Caco-2 (cell line): Measurements from ENCODE around the gene GLTP. TPM values are rescaled to one million over a fixed set of nuclear protein-coding genes. Genes with fewer than 3 reads are reported as not detected.
A peak's percentile ranks its signal among the peaks of the same experiment; 100 is the strongest.

Source experiments
- BruUV-seq: library from RNA; stranded (reverse); fragments of 400-500 nt; replicated peaks from 2 replicates; lab custom pipeline; 2021; lab: Mats Ljungman, UMichigan
- CTCF ChIA-PET: fragments of 300-600 bp; sonication (Branson Sonifier 250); formaldehyde crosslinking; loops from one replicate; lab custom pipeline; 2022; ENCODE audit warnings: antibody characterized with exemption; lab: Charles Lee
- POLR2A ChIA-PET: fragments of 300-600 bp; sonication (Branson Sonifier 250); formaldehyde crosslinking; loops from one replicate; lab custom pipeline; 2022; ENCODE audit warnings: antibody characterized with exemption; lab: Charles Lee
- DNase-seq, 2 experiments: peaks; one replicate each; pipeline versions ENCODE4 v3.0.0 to v3.0.0-alpha.2; 2020 to 2022
- H3K27me3 ChIP-seq: replicated peaks from 2 replicates; pipeline ENCODE4 v1.6.0; 2011; ENCODE audit warnings: low read length; ENCODE audit not compliant: control insufficient read depth, insufficient read depth
- H3K36me3 ChIP-seq: 2 replicates; pipeline ENCODE4 v1.5.1; 2011; ENCODE audit warnings: low read length; ENCODE audit not compliant: control insufficient read depth, insufficient read depth
- H3K4me1 ChIP-seq: fragments of 250-450 bp; sonication (Bioruptor Pico); 2 replicates; pipeline ENCODE4 v1.5.1; 2020; ENCODE audit warnings: mild to moderate bottlenecking
- H3K4me3 ChIP-seq: 2 replicates; pipeline ENCODE4 v1.5.1; 2011; ENCODE audit warnings: low read depth, mild to moderate bottlenecking, control low read depth, low read length
- H3K9me3 ChIP-seq: fragments of 250-450 bp; sonication (Bioruptor Pico); 2 replicates; pipeline ENCODE4 v1.5.1; 2020; ENCODE audit warnings: mild to moderate bottlenecking, moderate library complexity
- H3K27ac Mint-ChIP-seq: one replicate; pipeline ENCODE4 v1.8.0; 2022; ENCODE audit warnings: mixed read lengths; ENCODE audit not compliant: unreplicated experiment
- H3K27me3 Mint-ChIP-seq: one replicate; pipeline ENCODE4 v1.8.0; 2022; ENCODE audit warnings: mixed read lengths; ENCODE audit not compliant: insufficient read depth, unreplicated experiment
- H3K36me3 Mint-ChIP-seq: one replicate; pipeline ENCODE4 v1.8.0; 2022; ENCODE audit warnings: mild to moderate bottlenecking, mixed read lengths; ENCODE audit not compliant: insufficient read depth, unreplicated experiment
- H3K4me1 Mint-ChIP-seq: one replicate; pipeline ENCODE4 v1.8.0; 2022; ENCODE audit warnings: low read depth, mixed read lengths; ENCODE audit not compliant: unreplicated experiment
- H3K4me3 Mint-ChIP-seq: one replicate; pipeline ENCODE4 v1.8.0; 2022; ENCODE audit warnings: mild to moderate bottlenecking, moderate library complexity, mixed read lengths; ENCODE audit not compliant: unreplicated experiment
- H3K9me3 Mint-ChIP-seq: one replicate; pipeline ENCODE4 v1.8.0; 2022; ENCODE audit warnings: mixed read lengths; ENCODE audit not compliant: unreplicated experiment
- CTCF ChIP-seq, 2 experiments: fragments of 200-600 bp in 1 of 2; IDR thresholded peaks; 1 replicate in 1 of 2; 2 replicates in 1 of 2; pipeline versions ENCODE4 v1.5.1 to v1.8.0; 2011 to 2022; ENCODE audit warnings: antibody characterized with exemption in 1 of 2, control low read depth in 1 of 2, inconsistent platforms in 1 of 2, low read depth in 1 of 2, low read length in 1 of 2, mild to moderate bottlenecking in 1 of 2, moderate library complexity in 1 of 2; ENCODE audit not compliant: insufficient read depth in 1 of 2, severe bottlenecking in 1 of 2, unreplicated experiment in 1 of 2
- intact Hi-C: fragments of 100-400 bp; cut with micrococcal nuclease; formaldehyde crosslinking; loops from one replicate; pipeline ENCODE4 v1.10.0; 2022; ENCODE audit not compliant: unreplicated experiment
- total RNA-seq: library from RNA; stranded (reverse); gene quantifications from 2 replicates; pipeline ENCODE4 v1.2.3, GENCODE V29; 2022

The GLTP gene
- total RNA-seq, 1 experiment from 2014 or later: 14.9 TPM

- peak overlapping the region; percentile 71 for H3K4me3 Mint-ChIP-seq
- H3K36me3 Mint-ChIP-seq: peaks cover 5% of the 10 kb centered on the region
- no TSS peak for BruUV-seq
- TF ChIP-seq CTCF (IDR thresholded peaks at IDR 0.05; ENCODE audit: insufficient read depth in 1 of 2, low read depth in 1 of 2, low read length in 1 of 2, severe bottlenecking in 1 of 2, unreplicated experiment in 1 of 2): no peak
- no peaks in the 10 kb centered on the region for H3K9me3 Mint-ChIP-seq
- intact Hi-C loops: loop anchor here (1.0 kb wide), 2 partner anchors 26 to 74 kb away; no protein-coding TSS in a partner anchor
- Histone ChIP-seq H3K36me3 (no peaks in the 10 kb centered on the region), H3K4me1 (peaks cover 31% of the 10 kb centered on the region), H3K27me3 (no peaks in the 10 kb centered on the region; the same call in 1 of the 2 replicates), H3K9me3 (no peaks in the 10 kb centered on the region), H3K4me3 (peak overlapping the region; percentile 89)
- no peaks in the 10 kb centered on the region for H3K27me3 Mint-ChIP-seq
- H3K27ac Mint-ChIP-seq: peak overlapping the region; percentile 87
- peaks cover 37% of the 10 kb centered on the region for H3K4me1 Mint-ChIP-seq
- ChIA-PET POLR2A (no interaction called here), CTCF (interaction anchor here (1.6 kb wide), 1 partner anchor 26 kb away, joined by 6 read pairs; no protein-coding TSS in a partner anchor)
- DNase-seq: no peak
Measured at GRCh38 chr12:109879351-109880042, 844 bp downstream of the GLTP start.

- Mint-ChIP-seq H3K4me1 (peaks cover 38% of the 10 kb centered on the region), H3K36me3 (peaks cover 5% of the 10 kb centered on the region), H3K27me3 (no peaks in the 10 kb centered on the region), H3K9me3 (no peaks in the 10 kb centered on the region), H3K27ac (no peak overlapping the region), H3K4me3 (peak overlapping the region; percentile 71)
- H3K36me3 ChIP-seq: no peaks in the 10 kb centered on the region
- peaks cover 31% of the 10 kb centered on the region for H3K4me1 ChIP-seq
- no peaks in the 10 kb centered on the region; the same call in 1 of the 2 replicates for H3K27me3 ChIP-seq
- no peak for DNase-seq
- CTCF ChIA-PET: interaction anchor here (1.6 kb wide), 1 partner anchor 25 kb away, joined by 6 read pairs; no protein-coding TSS in a partner anchor
- no peaks in the 10 kb centered on the region for H3K9me3 ChIP-seq
- POLR2A ChIA-PET: no interaction called here
- no peak for TF ChIP-seq CTCF (IDR thresholded peaks at IDR 0.05; ENCODE audit: insufficient read depth in 1 of 2, low read depth in 1 of 2, low read length in 1 of 2, severe bottlenecking in 1 of 2, unreplicated experiment in 1 of 2)
- intact Hi-C loops: no loop called here
- H3K4me3 ChIP-seq: no peak overlapping the region
- no TSS peak for BruUV-seq
Measured at GRCh38 chr12:109878749-109879148, 1.6 kb downstream of the GLTP start.

GRCh38 chr12:109878247-109878625, 2.1 kb downstream of the GLTP start:
- Mint-ChIP-seq H3K4me3 (no peak overlapping the region), H3K27me3 (no peaks in the 10 kb centered on the region), H3K4me1 (peaks cover 38% of the 10 kb centered on the region), H3K36me3 (peaks cover 5% of the 10 kb centered on the region), H3K9me3 (no peaks in the 10 kb centered on the region), H3K27ac (no peak overlapping the region)
- H3K4me1 ChIP-seq: peaks cover 31% of the 10 kb centered on the region
- H3K36me3 ChIP-seq: no peaks in the 10 kb centered on the region
- TSS peak; percentile 44 for BruUV-seq
- no peak for DNase-seq
- no peaks in the 10 kb centered on the region for H3K9me3 ChIP-seq
- no peaks in the 10 kb centered on the region for H3K27me3 ChIP-seq
- H3K4me3 ChIP-seq: no peak overlapping the region
- POLR2A ChIA-PET: no interaction called here
- intact Hi-C loops: no loop called here
- CTCF ChIA-PET: interaction anchor here (1.6 kb wide), 1 partner anchor 25 kb away, joined by 6 read pairs; no protein-coding TSS in a partner anchor
- TF ChIP-seq CTCF (IDR thresholded peaks at IDR 0.05; ENCODE audit: insufficient read depth in 1 of 2, low read depth in 1 of 2, low read length in 1 of 2, severe bottlenecking in 1 of 2, unreplicated experiment in 1 of 2): no peak
